Measurements from ENCODE around the gene TIRAP. TPM values are rescaled to one million over a fixed set of nuclear protein-coding genes. Genes with fewer than 3 reads are reported as not detected.

Gene TIRAP
- total and polyA plus RNA-seq, 9 of the 15 experiments (the other 6 are each of a cell fraction or from before 2014, with no cell fraction given): 0.60 to 8.7 (median 3.7) TPM

GRCh38 chr11:126253265-126253664, 29.6 kb upstream of the TIRAP start:
- H3K27ac ChIP-seq (ENCODE audit: extremely low read depth, low read depth, low read length): no peak overlapping the region
- ChIA-PET POLR2A (interaction anchor here (2.3 to 5.2 kb wide), 2 partner anchors 8 to 11 kb away, joined by 7 to 26 read pairs; no protein-coding TSS in a partner anchor), CTCF (ENCODE audit: low intra/inter-chr PET ratio) (no interaction called here)
- ATAC-seq: no peak
- H2AFZ ChIP-seq (ENCODE audit: low read depth, low read length): no peak overlapping the region
- no peaks in the 10 kb centered on the region for H3K79me2 ChIP-seq (ENCODE audit: control insufficient read depth, insufficient read depth, low read length)
- no peaks in the 10 kb centered on the region for H4K20me1 ChIP-seq (replicated peaks; ENCODE audit: control insufficient read depth, insufficient read depth, low read length)
- H3K36me3 ChIP-seq (ENCODE audit: control insufficient read depth, insufficient read depth, low read length): peaks cover 54% of the 10 kb centered on the region
- H3K4me1 ChIP-seq (replicated peaks in 1 of 2; ENCODE audit: control insufficient read depth in 2 of 2, insufficient read depth in 2 of 2, low read length in 2 of 2): peaks cover 0 to 6% of the 10 kb centered on the region in 2 experiments; a peak in 2 of 5 replicates
- in situ Hi-C loops (cut with MboI): no loop called here
- H3K9me1 ChIP-seq (ENCODE audit: control insufficient read depth, insufficient read depth, low read length): no peaks in the 10 kb centered on the region
- no peaks in the 10 kb centered on the region for H3K27me3 ChIP-seq (ENCODE audit: control insufficient read depth in 2 of 2, insufficient read depth in 2 of 2, low read length in 2 of 2)
- 70% methylated on average over 4 of the region's 4 CpGs for WGBS (ENCODE audit: insufficient coverage, low coverage, missing lambda C conversion rate)
- BruUV-seq (replicated peaks): no TSS peak
- no peak overlapping the region for H3K4me3 ChIP-seq
- intact Hi-C loops (cut with micrococcal nuclease): no loop called here
- no peak overlapping the region for H3K9ac ChIP-seq (ENCODE audit: insufficient read depth in 1 of 2, low read depth in 2 of 2, low read length in 2 of 2)
- no peak for DNase-seq (ENCODE audit: extremely low read depth in 1 of 4, low spot score in 3 of 4)
- H3K4me2 ChIP-seq (ENCODE audit: insufficient read depth, low read length): no peak overlapping the region
- no peaks in the 10 kb centered on the region for H3K9me3 ChIP-seq (replicated peaks; ENCODE audit: control insufficient read depth, insufficient read depth, low read depth, low read length)
- no peak for FAIRE-seq
- TF ChIP-seq TAF7 (tag; IDR thresholded peaks at IDR 0.05): no peak
- TF ChIP-seq ZNF592 (IDR thresholded peaks at IDR 0.05): no peak
- no peak for TF ChIP-seq SMARCC2 (IDR thresholded peaks at IDR 0.05; ENCODE audit: low read depth)
- no peak for TF ChIP-seq CREBBP (IDR thresholded peaks at IDR 0.05; ENCODE audit: low read depth, low read length)
- no peak for TF ChIP-seq RBBP5 (IDR thresholded peaks at IDR 0.05; ENCODE audit: borderline replicate concordance, insufficient read depth, low read length, poor library complexity, severe bottlenecking)
- no peak for TF ChIP-seq FOXA1 (IDR thresholded peaks at IDR 0.05; ENCODE audit: borderline replicate concordance)
- TF ChIP-seq CBX3 (IDR thresholded peaks at IDR 0.05; ENCODE audit: borderline replicate concordance in 1 of 2, low read length in 2 of 2): no peak
- TF ChIP-seq, protein P1, sequence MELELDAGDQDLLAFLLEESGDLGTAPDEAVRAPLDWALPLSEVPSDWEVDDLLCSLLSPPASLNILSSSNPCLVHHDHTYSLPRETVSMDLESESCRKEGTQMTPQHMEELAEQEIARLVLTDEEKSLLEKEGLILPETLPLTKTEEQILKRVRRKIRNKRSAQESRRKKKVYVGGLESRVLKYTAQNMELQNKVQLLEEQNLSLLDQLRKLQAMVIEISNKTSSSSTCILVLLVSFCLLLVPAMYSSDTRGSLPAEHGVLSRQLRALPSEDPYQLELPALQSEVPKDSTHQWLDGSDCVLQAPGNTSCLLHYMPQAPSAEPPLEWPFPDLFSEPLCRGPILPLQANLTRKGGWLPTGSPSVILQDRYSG (tag; conservative IDR thresholded peaks at IDR 0.05; ENCODE audit: low read depth): no peak
- no peak for TF ChIP-seq TCFL5 (CRISPR knock-in tag; conservative IDR thresholded peaks at IDR 0.05)
- TF ChIP-seq EWSR1 (IDR thresholded peaks at IDR 0.05; ENCODE audit: borderline replicate concordance, low read depth, partially characterized antibody): no peak
- no peak for TF ChIP-seq GABPB2 (CRISPR knock-in tag; conservative IDR thresholded peaks at IDR 0.05)
- TF ChIP-seq, protein P2, sequence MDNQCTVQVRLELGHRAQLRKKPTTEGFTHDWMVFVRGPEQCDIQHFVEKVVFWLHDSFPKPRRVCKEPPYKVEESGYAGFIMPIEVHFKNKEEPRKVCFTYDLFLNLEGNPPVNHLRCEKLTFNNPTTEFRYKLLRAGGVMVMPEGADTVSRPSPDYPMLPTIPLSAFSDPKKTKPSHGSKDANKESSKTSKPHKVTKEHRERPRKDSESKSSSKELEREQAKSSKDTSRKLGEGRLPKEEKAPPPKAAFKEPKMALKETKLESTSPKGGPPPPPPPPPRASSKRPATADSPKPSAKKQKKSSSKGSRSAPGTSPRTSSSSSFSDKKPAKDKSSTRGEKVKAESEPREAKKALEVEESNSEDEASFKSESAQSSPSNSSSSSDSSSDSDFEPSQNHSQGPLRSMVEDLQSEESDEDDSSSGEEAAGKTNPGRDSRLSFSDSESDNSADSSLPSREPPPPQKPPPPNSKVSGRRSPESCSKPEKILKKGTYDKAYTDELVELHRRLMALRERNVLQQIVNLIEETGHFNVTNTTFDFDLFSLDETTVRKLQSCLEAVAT (IDR thresholded peaks at IDR 0.05): no peak
- no peak for TF ChIP-seq ZNF511 (CRISPR knock-in tag; IDR thresholded peaks at IDR 0.05)
- no peak for TF ChIP-seq CBX2 (IDR thresholded peaks at IDR 0.05; ENCODE audit: insufficient read depth, low read length, poor library complexity, severe bottlenecking)
- no peak for TF ChIP-seq HNRNPLL (IDR thresholded peaks at IDR 0.05; ENCODE audit: low read depth, low read length, poor library complexity, severe bottlenecking)

Data from K562 (cell line).